HG02938 (cell line): ENCODE results near the gene RGS3.
"Not testable (repeated sequence)": the region's sequence is repeated elsewhere in the genome, so short reads cannot be mapped to it uniquely, and the experiment has no call there.

Source experiments
- ATAC-seq: cut with Tn5 transposase; IDR thresholded peaks from one replicate; pipeline ENCODE4 v1.9.1; 2021; ENCODE audit warnings: mild to moderate bottlenecking, moderate library complexity; ENCODE audit not compliant: unreplicated experiment

Gene RGS3

GRCh38 chr9:113543296-113543981 is 79.9 kb downstream of the RGS3 start:
- ATAC-seq, result no peak

- no peak for ATAC-seq
Observed at GRCh38 chr9:113543982-113544303, 80.4 kb downstream of the RGS3 start.

- ATAC-seq, result no peak
Observed at GRCh38 chr9:113545068-113545467, 81.5 kb downstream of the RGS3 start.

GRCh38 chr9:113546566-113546965 is 83.0 kb downstream of the RGS3 start:
- ATAC-seq, result no peak

- no peak for ATAC-seq
Observed at GRCh38 chr9:113547501-113547900, 84.0 kb downstream of the RGS3 start.

GRCh38 chr9:113548221-113549041 is 84.9 kb downstream of the RGS3 start:
- no peak for ATAC-seq

- not testable (repeated sequence) for ATAC-seq
Observed at GRCh38 chr9:113549892-113550291, 86.4 kb downstream of the RGS3 start.

GRCh38 chr9:113556877-113557593 is 93.5 kb downstream of the RGS3 start:
- ATAC-seq, result no peak

GRCh38 chr9:113558632-113559502 is 95.3 kb downstream of the RGS3 start:
- no peak for ATAC-seq

- ATAC-seq, result no peak
Observed at GRCh38 chr9:113559834-113560800, 96.6 kb downstream of the RGS3 start.

GRCh38 chr9:113562653-113563381 is 99.3 kb downstream of the RGS3 start:
- no peak for ATAC-seq

GRCh38 chr9:113563826-113564497 is 100.4 kb downstream of the RGS3 start:
- ATAC-seq, result no peak

- ATAC-seq, result no peak
Observed at GRCh38 chr9:113564498-113565237, 101.1 kb downstream of the RGS3 start.

- ATAC-seq, result no peak
Observed at GRCh38 chr9:113566016-113566711, 102.6 kb downstream of the RGS3 start.

GRCh38 chr9:113566712-113567071 is 103.2 kb downstream of the RGS3 start:
- ATAC-seq, result no peak

GRCh38 chr9:113567361-113568080 is 104.0 kb downstream of the RGS3 start:
- ATAC-seq, result no peak

- no peak for ATAC-seq
Observed at GRCh38 chr9:113568081-113568435, 104.5 kb downstream of the RGS3 start.
